WTC11 (cell line): Measurements from ENCODE around the gene U2AF2. TPM values are rescaled to one million over a fixed set of nuclear protein-coding genes. Genes with fewer than 3 reads are reported as not detected.

Source experiments
- ATAC-seq: fragments of 200-7000 bp; cut with Tn5 transposase; 2 replicates; pipeline ENCODE4 v1.10.0; 2021; ENCODE audit warnings: mild to moderate bottlenecking, moderate library complexity
- CTCF ChIA-PET: fragments of 300-600 bp; sonication (Branson Sonifier 250); formaldehyde crosslinking; loops from one replicate; lab custom pipeline; 2021; ENCODE audit warnings: antibody characterized with exemption; lab: Charles Lee
- POLR2A ChIA-PET: fragments of 350-600 bp; sonication (Branson Sonifier 250); formaldehyde crosslinking; loops from one replicate; lab custom pipeline; 2021; ENCODE audit warnings: antibody characterized with exemption; lab: Charles Lee
- DNase-seq: peaks from one replicate; pipeline ENCODE4 v3.0.0; 2021; ENCODE audit warnings: low spot score
- H3K27ac Mint-ChIP-seq: 2 replicates; pipeline ENCODE4 v1.8.0; 2021; ENCODE audit warnings: mixed read lengths
- H3K27me3 Mint-ChIP-seq: 2 replicates; pipeline ENCODE4 v1.8.0; 2021; ENCODE audit warnings: low read depth, mild to moderate bottlenecking, moderate library complexity, mixed read lengths
- H3K36me3 Mint-ChIP-seq: 2 replicates; pipeline ENCODE4 v1.8.0; 2021; ENCODE audit warnings: mixed read lengths
- H3K4me1 Mint-ChIP-seq: 2 replicates; pipeline ENCODE4 v1.8.0; 2022; ENCODE audit warnings: mixed read lengths
- H3K4me3 Mint-ChIP-seq: 2 replicates; pipeline ENCODE4 v1.8.0; 2021; ENCODE audit warnings: mild to moderate bottlenecking, moderate library complexity, mixed read lengths
- H3K9me3 Mint-ChIP-seq: 2 replicates; pipeline ENCODE4 v1.8.0; 2021; ENCODE audit warnings: mixed read lengths
- ESRRA ChIP-seq: sonication (generic); formaldehyde crosslinking; IDR thresholded peaks from 2 replicates; pipeline ENCODE4 v1.8.1; 2022; ENCODE audit warnings: mild to moderate bottlenecking, missing genetic modification reagents, borderline replicate concordance
- HMGA2 ChIP-seq: fragments of 250-450 bp; sonication (Bioruptor Pico); IDR thresholded peaks from 2 replicates; pipeline ENCODE4 v1.4.0; 2021; ENCODE audit warnings: mild to moderate bottlenecking, moderate library complexity
- JUN ChIP-seq: sonication (generic); formaldehyde crosslinking; IDR thresholded peaks from 2 replicates; pipeline ENCODE4 v1.8.0; 2023; ENCODE audit warnings: mild to moderate bottlenecking, missing genetic modification reagents
- KAT7 ChIP-seq: sonication (generic); formaldehyde crosslinking; IDR thresholded peaks from 2 replicates; pipeline ENCODE4 v1.8.1; 2023; ENCODE audit warnings: missing genetic modification reagents, mild to moderate bottlenecking, borderline replicate concordance
- PRRX2 ChIP-seq: fragments of 250-450 bp; sonication (Bioruptor Pico); IDR thresholded peaks from 2 replicates; pipeline ENCODE4 v1.8.0; 2021; ENCODE audit warnings: mild to moderate bottlenecking
- RORB ChIP-seq: fragments of 250-450 bp; sonication (Bioruptor Pico); IDR thresholded peaks from 2 replicates; pipeline ENCODE4 v1.9.0; 2021; ENCODE audit warnings: mild to moderate bottlenecking
- SP1 ChIP-seq: sonication (generic); formaldehyde crosslinking; conservative IDR thresholded peaks from 2 replicates; pipeline ENCODE4 v1.8.1; 2022; ENCODE audit warnings: missing genetic modification reagents
- TP53 ChIP-seq: sonication (generic); formaldehyde crosslinking; IDR thresholded peaks from 2 replicates; pipeline ENCODE4 v1.8.1; 2023; ENCODE audit warnings: mild to moderate bottlenecking, missing genetic modification reagents
- ZBTB21 ChIP-seq: sonication (generic); formaldehyde crosslinking; IDR thresholded peaks from 2 replicates; pipeline ENCODE4 v1.8.1; 2023; ENCODE audit warnings: mild to moderate bottlenecking, missing genetic modification reagents, borderline replicate concordance
- ZNF232 ChIP-seq: sonication (generic); formaldehyde crosslinking; IDR thresholded peaks from 2 replicates; pipeline ENCODE4 v1.8.0; 2022; ENCODE audit warnings: mild to moderate bottlenecking, missing genetic modification reagents
- ZNF263 ChIP-seq: sonication (generic); formaldehyde crosslinking; IDR thresholded peaks from 2 replicates; pipeline ENCODE4 v1.8.1; 2022; ENCODE audit warnings: low read depth, mild to moderate bottlenecking, moderate library complexity, missing genetic modification reagents
- ZNF416 ChIP-seq: fragments of 250-450 bp; sonication (Bioruptor Pico); IDR thresholded peaks from 2 replicates; pipeline ENCODE4 v1.9.0; 2021; ENCODE audit warnings: mild to moderate bottlenecking, inconsistent platforms
- total RNA-seq: library from RNA; stranded (reverse); gene quantifications from 3 replicates; pipeline ENCODE4 v1.2.3, GENCODE V29; 2021
- TF ChIP-seq, protein P1 (sequence below): sonication (generic); formaldehyde crosslinking; IDR thresholded peaks from 2 replicates; pipeline ENCODE4 v1.8.0; 2023; ENCODE audit warnings: missing genetic modification reagents
- TF ChIP-seq, protein P2 (sequence below): sonication (generic); formaldehyde crosslinking; IDR thresholded peaks from 2 replicates; pipeline ENCODE4 v1.8.1; 2022; ENCODE audit warnings: mild to moderate bottlenecking, moderate library complexity, missing genetic modification reagents
- TF ChIP-seq, protein P3 (sequence below): fragments of 200-600 bp; IDR thresholded peaks from 2 replicates; pipeline ENCODE4 v1.8.0; 2022; ENCODE audit warnings: antibody characterized with exemption
- TF ChIP-seq, protein P4 (sequence below): sonication (generic); formaldehyde crosslinking; IDR thresholded peaks from 2 replicates; pipeline ENCODE4 v1.8.1; 2023; ENCODE audit warnings: mild to moderate bottlenecking, missing genetic modification reagents
- TF ChIP-seq, protein P5 (sequence below): sonication (generic); formaldehyde crosslinking; IDR thresholded peaks from 2 replicates; pipeline ENCODE4 v1.8.1; 2023; ENCODE audit warnings: mild to moderate bottlenecking, missing genetic modification reagents

The U2AF2 gene
- total RNA-seq, 1 experiment from 2014 or later: 302 TPM

DNA sequence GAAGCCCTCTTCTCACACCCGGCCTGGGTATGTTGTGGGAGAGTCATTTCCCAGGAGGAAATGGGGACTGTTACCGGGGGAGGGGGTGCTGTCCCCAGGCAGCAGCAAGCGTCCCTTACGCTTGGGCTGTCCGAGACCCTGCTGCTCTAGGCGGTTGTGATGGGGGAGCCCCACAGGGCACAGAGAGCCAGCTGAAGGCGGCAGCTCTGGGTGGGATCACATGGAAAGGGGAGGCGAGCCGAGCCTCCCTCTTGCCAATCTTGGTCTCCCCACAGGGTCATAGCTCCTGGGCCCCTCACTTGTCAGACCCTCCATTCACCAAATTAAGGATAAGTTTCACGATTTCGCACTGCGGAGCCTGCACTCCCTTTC lies 42.2 kb downstream of the U2AF2 start (continued):
- no peak for TF ChIP-seq HMGA2
- TF ChIP-seq ESRRA (CRISPR knock-in tag): no peak

DNA sequence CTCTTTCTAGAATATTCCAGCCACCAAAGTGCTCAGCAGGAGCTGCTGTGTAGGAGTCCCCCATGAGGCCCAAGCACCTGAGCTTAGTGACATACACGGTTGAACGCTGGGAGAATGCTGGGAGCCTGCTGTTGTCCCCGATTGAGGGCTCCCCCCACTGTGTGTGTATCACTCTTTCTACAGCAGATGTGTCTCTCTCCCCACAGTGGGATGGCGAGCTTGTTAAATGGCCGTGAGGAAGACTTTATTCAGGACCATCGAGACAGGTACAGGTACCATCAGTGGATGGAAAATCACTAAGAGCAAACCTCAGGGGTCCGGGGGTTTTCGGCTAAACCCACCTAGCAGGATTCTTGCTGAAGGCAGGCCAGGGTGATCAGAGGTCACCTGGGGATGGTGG lies 42.9 kb downstream of the U2AF2 start:
- DNase-seq (no peak), ATAC-seq (no peak)
- Mint-ChIP-seq H3K9me3 (no peaks in the 10 kb centered on the region), H3K27ac (no peak overlapping the region), H3K36me3 (peaks cover 34% of the 10 kb centered on the region), H3K4me1 (no peaks in the 10 kb centered on the region), H3K27me3 (no peaks in the 10 kb centered on the region), H3K4me3 (no peak overlapping the region)
- TF ChIP-seq RORB (CRISPR knock-in tag) (no peak), KAT7 (no peak), TP53 (no peak), ZNF232 (CRISPR knock-in tag) (no peak), ZBTB21 (no peak), ZNF263 (no peak), ZNF416 (no peak), SP1 (CRISPR knock-in tag) (no peak), PRRX2 (CRISPR knock-in tag) (no peak)
- TF ChIP-seq, protein P1, sequence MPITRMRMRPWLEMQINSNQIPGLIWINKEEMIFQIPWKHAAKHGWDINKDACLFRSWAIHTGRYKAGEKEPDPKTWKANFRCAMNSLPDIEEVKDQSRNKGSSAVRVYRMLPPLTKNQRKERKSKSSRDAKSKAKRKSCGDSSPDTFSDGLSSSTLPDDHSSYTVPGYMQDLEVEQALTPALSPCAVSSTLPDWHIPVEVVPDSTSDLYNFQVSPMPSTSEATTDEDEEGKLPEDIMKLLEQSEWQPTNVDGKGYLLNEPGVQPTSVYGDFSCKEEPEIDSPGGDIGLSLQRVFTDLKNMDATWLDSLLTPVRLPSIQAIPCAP (CRISPR knock-in tag): no peak
- TF ChIP-seq, protein P2, sequence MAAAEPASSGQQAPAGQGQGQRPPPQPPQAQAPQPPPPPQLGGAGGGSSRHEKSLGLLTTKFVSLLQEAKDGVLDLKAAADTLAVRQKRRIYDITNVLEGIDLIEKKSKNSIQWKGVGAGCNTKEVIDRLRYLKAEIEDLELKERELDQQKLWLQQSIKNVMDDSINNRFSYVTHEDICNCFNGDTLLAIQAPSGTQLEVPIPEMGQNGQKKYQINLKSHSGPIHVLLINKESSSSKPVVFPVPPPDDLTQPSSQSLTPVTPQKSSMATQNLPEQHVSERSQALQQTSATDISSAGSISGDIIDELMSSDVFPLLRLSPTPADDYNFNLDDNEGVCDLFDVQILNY (CRISPR knock-in tag): no peak
- TF ChIP-seq, protein P3, sequence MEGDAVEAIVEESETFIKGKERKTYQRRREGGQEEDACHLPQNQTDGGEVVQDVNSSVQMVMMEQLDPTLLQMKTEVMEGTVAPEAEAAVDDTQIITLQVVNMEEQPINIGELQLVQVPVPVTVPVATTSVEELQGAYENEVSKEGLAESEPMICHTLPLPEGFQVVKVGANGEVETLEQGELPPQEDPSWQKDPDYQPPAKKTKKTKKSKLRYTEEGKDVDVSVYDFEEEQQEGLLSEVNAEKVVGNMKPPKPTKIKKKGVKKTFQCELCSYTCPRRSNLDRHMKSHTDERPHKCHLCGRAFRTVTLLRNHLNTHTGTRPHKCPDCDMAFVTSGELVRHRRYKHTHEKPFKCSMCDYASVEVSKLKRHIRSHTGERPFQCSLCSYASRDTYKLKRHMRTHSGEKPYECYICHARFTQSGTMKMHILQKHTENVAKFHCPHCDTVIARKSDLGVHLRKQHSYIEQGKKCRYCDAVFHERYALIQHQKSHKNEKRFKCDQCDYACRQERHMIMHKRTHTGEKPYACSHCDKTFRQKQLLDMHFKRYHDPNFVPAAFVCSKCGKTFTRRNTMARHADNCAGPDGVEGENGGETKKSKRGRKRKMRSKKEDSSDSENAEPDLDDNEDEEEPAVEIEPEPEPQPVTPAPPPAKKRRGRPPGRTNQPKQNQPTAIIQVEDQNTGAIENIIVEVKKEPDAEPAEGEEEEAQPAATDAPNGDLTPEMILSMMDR: no peak
- TF ChIP-seq, protein P4, sequence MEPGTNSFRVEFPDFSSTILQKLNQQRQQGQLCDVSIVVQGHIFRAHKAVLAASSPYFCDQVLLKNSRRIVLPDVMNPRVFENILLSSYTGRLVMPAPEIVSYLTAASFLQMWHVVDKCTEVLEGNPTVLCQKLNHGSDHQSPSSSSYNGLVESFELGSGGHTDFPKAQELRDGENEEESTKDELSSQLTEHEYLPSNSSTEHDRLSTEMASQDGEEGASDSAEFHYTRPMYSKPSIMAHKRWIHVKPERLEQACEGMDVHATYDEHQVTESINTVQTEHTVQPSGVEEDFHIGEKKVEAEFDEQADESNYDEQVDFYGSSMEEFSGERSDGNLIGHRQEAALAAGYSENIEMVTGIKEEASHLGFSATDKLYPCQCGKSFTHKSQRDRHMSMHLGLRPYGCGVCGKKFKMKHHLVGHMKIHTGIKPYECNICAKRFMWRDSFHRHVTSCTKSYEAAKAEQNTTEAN (CRISPR knock-in tag): no peak
- POLR2A ChIA-PET: no interaction called here
- CTCF ChIA-PET: interaction anchor here (0.6 kb wide), 1 partner anchor 80 kb away, joined by 3 read pairs; no protein-coding TSS in a partner anchor

DNA sequence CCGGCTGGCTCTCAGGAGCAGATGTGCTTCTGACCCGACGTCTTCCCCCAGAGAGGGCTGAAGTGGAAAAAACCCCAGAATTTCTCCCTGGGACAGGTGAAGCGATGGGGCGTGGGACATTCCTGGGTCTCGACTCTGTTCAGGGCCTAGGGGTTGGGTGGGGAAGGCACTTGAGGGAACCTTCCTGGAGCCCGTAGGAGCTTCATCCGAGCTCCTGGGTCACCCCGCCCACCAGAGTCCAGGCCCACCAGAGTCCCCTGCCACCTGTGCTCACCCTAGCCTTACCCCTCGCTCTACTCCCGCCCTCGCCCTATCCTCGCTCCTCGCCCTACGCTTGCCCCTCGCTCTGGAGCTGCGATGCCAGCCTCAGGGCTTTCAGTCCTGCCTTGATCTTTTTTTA lies 43.4 kb downstream of the U2AF2 start:
- no peak overlapping the region for H3K4me3 Mint-ChIP-seq
- no peak for ATAC-seq
- CTCF ChIA-PET: no interaction called here

More for the DNA sequence above, 43.4 kb downstream of the U2AF2 start:
- TF ChIP-seq ZNF263 (no peak), SP1 (CRISPR knock-in tag) (no peak), JUN (no peak)
- TF ChIP-seq, protein P5, sequence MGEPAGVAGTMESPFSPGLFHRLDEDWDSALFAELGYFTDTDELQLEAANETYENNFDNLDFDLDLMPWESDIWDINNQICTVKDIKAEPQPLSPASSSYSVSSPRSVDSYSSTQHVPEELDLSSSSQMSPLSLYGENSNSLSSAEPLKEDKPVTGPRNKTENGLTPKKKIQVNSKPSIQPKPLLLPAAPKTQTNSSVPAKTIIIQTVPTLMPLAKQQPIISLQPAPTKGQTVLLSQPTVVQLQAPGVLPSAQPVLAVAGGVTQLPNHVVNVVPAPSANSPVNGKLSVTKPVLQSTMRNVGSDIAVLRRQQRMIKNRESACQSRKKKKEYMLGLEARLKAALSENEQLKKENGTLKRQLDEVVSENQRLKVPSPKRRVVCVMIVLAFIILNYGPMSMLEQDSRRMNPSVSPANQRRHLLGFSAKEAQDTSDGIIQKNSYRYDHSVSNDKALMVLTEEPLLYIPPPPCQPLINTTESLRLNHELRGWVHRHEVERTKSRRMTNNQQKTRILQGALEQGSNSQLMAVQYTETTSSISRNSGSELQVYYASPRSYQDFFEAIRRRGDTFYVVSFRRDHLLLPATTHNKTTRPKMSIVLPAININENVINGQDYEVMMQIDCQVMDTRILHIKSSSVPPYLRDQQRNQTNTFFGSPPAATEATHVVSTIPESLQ: no peak
- TF ChIP-seq, protein P3: no peak
- TF ChIP-seq, all 79 proteins: peak for 0
- Mint-ChIP-seq H3K27ac (no peak overlapping the region; the same call in 1 of the 2 replicates), H3K27me3 (no peaks in the 10 kb centered on the region), H3K4me1 (no peaks in the 10 kb centered on the region), H3K9me3 (no peaks in the 10 kb centered on the region), H3K36me3 (peaks cover 33% of the 10 kb centered on the region)
- POLR2A ChIA-PET: no interaction called here
- no peak for DNase-seq
